Mucosa of stomach (tissue), 1 donor: ENCODE results near the gene HCCS.
"Not testable (repeated sequence)": the region's sequence is repeated elsewhere in the genome, so short reads cannot be mapped to it uniquely, and the experiment has no call there.

Experiments
- H3K27me3 ChIP-seq: one replicate; pipeline ENCODE4 v1.7.0; 2013; ENCODE audit warnings: mild to moderate bottlenecking, low read length; ENCODE audit not compliant: control insufficient read depth, insufficient read depth
- H3K36me3 ChIP-seq: one replicate; pipeline ENCODE4 v1.7.0; 2013; ENCODE audit warnings: low read length; ENCODE audit not compliant: control insufficient read depth, insufficient read depth
- H3K4me1 ChIP-seq: one replicate; pipeline ENCODE4 v1.7.0; 2013; ENCODE audit warnings: mild to moderate bottlenecking, low read length; ENCODE audit not compliant: control insufficient read depth, insufficient read depth
- H3K4me3 ChIP-seq: one replicate; pipeline ENCODE4 v1.7.0; 2013; ENCODE audit warnings: low read length
- H3K9ac ChIP-seq: one replicate; pipeline ENCODE4 v1.7.0; 2013; ENCODE audit warnings: mild to moderate bottlenecking, low read length, moderate library complexity
- H3K9me3 ChIP-seq: one replicate; pipeline ENCODE4 v1.7.0; 2013; ENCODE audit warnings: mild to moderate bottlenecking, low read length, moderate library complexity; ENCODE audit not compliant: control insufficient read depth
- donor health status: Pancreatic carcinoma.

HCCS gene

GRCh38 chrX:11100281-11101035 is 10.7 kb upstream of the HCCS start:
- H3K4me3 ChIP-seq = no peak overlapping the region
- H3K9me3 ChIP-seq = no peaks in the 10 kb centered on the region
- no peak overlapping the region for H3K9ac ChIP-seq
- no peaks in the 10 kb centered on the region for H3K27me3 ChIP-seq
- H3K4me1 ChIP-seq = peaks cover 8% of the 10 kb centered on the region
- H3K36me3 ChIP-seq = no peaks in the 10 kb centered on the region

- Histone ChIP-seq H3K4me3 (no peak overlapping the region), H3K9me3 (no peaks in the 10 kb centered on the region), H3K4me1 (peaks cover 8% of the 10 kb centered on the region), H3K27me3 (no peaks in the 10 kb centered on the region), H3K36me3 (no peaks in the 10 kb centered on the region), H3K9ac (no peak overlapping the region)
Measured at GRCh38 chrX:11103006-11103405, 8.1 kb upstream of the HCCS start.

DNA sequence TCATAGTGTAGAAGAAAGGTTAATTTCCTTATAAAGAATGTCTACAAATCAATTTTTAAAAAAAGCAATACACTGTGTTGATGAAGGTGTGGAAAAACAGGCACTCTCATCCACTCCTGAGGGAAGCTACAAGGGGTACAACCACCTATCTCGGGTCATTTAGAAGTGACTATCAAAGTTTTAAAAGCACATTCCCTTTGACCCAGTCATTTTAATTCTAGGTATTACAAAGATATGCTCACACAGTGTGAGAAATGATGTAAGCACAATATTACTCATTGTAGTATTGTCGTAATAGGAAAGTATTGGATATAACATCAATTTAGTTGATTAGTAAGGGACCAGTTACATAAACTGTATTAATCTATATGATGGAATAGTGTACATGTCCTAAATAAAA is 7.4 kb upstream of the HCCS start:
- H3K4me3 ChIP-seq = no peak overlapping the region
- H3K4me1 ChIP-seq = peaks cover 8% of the 10 kb centered on the region
- H3K27me3 ChIP-seq = no peaks in the 10 kb centered on the region
- H3K9me3 ChIP-seq = no peaks in the 10 kb centered on the region
- no peaks in the 10 kb centered on the region for H3K36me3 ChIP-seq
- no peak overlapping the region for H3K9ac ChIP-seq

- no peaks in the 10 kb centered on the region for H3K9me3 ChIP-seq
- no peaks in the 10 kb centered on the region for H3K36me3 ChIP-seq
- no peak overlapping the region for H3K9ac ChIP-seq
- peaks cover 7% of the 10 kb centered on the region for H3K4me1 ChIP-seq
- H3K4me3 ChIP-seq = no peak overlapping the region
- H3K27me3 ChIP-seq = no peaks in the 10 kb centered on the region
Measured at GRCh38 chrX:11105080-11105479, 6.1 kb upstream of the HCCS start.

DNA sequence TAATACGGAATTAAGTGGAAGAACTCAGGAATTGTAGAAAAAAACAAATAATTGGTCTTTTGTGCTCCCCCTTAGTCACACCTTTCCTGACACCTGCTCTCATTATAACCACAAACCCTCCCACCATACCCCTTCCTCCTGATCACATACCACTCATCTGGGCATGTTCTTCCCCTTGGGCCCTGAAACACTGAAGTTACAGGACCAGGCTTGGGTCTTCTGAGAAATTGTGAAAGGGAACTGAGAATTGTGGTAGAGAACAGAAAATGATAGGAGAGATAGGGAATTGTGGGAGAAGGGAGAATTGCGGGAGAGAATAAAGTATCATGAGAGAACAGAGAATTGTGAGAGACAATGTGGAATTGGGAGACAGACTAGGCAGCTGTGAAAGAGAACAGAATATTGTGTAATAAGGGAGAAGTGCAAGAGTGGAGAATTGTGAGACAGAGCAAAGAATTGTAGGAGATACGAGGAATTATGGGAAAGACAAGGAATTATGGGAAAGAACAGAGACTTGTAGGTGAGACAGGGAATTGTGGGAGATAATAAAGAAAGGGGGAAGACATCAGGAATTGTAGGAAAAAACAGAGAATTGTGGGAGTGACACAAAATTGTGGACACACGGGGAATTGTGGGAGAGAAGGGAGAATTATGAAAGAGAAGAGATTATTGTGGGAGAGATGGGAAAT is 2.7 kb upstream of the HCCS start:
- Histone ChIP-seq H3K4me3 (no peak overlapping the region), H3K27me3 (no peaks in the 10 kb centered on the region), H3K9ac (no peak overlapping the region), H3K4me1 (peaks cover 7% of the 10 kb centered on the region), H3K36me3 (no peaks in the 10 kb centered on the region), H3K9me3 (no peaks in the 10 kb centered on the region)

DNA sequence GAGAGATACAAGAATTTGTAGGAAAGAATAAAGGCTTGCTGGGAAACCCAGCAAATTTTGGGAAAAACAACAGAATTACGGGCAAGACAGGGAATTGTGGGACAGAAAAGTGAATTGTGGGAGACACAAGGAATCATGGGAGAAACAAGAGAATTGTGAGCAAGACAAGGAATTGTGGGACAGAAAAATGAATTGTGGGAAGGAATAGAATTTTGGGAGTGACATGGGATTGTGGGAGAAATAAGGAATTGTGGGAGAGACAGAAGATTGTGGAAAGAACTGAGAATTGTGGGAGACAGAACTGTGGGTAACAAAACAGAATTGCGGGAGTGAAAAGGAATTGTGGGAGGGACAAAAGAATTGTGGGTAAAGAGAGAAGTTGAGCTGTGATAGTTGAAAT is 1.2 kb upstream of the HCCS start:
- H3K4me1 ChIP-seq = peaks cover 11% of the 10 kb centered on the region
- no peaks in the 10 kb centered on the region for H3K36me3 ChIP-seq
- H3K4me3 ChIP-seq = no peak overlapping the region
- H3K9me3 ChIP-seq = no peaks in the 10 kb centered on the region
- H3K9ac ChIP-seq = no peak overlapping the region
- H3K27me3 ChIP-seq = no peaks in the 10 kb centered on the region

- Histone ChIP-seq H3K4me3 (no peak overlapping the region), H3K9ac (peak overlapping the region; percentile 93), H3K9me3 (no peaks in the 10 kb centered on the region), H3K36me3 (no peaks in the 10 kb centered on the region), H3K4me1 (peaks cover 11% of the 10 kb centered on the region), H3K27me3 (no peaks in the 10 kb centered on the region)
Measured at GRCh38 chrX:11111947-11112346, 815 bp downstream of the HCCS start.

GRCh38 chrX:11113731-11114130 is 2.6 kb downstream of the HCCS start:
- H3K27me3 ChIP-seq = no peaks in the 10 kb centered on the region
- H3K4me1 ChIP-seq = peaks cover 11% of the 10 kb centered on the region
- H3K9ac ChIP-seq = no peak overlapping the region
- no peak overlapping the region for H3K4me3 ChIP-seq
- H3K36me3 ChIP-seq = no peaks in the 10 kb centered on the region
- no peaks in the 10 kb centered on the region for H3K9me3 ChIP-seq

DNA sequence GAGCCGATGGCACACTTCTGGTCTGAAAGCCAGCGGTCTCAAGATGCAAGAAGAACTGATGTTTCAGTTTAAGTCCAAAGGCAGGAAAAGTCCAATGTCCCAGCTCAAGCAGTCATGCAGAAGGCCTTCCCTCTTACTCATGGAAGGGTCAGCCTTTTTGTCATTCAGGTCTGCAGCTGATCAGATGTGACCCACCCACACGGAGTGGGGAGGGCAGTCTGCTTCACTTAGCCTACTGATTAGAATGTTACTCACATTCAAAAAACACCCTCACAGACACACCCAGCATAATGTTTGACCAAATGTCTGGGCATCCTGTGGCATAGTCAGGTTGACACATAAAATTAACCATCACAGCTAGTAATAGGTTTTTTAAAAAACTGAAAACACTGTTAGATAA is 6.6 kb downstream of the HCCS start:
- Histone ChIP-seq H3K4me3 (no peak overlapping the region), H3K4me1 (peaks cover 8% of the 10 kb centered on the region), H3K9ac (no peak overlapping the region), H3K27me3 (no peaks in the 10 kb centered on the region), H3K36me3 (no peaks in the 10 kb centered on the region), H3K9me3 (no peaks in the 10 kb centered on the region)

DNA sequence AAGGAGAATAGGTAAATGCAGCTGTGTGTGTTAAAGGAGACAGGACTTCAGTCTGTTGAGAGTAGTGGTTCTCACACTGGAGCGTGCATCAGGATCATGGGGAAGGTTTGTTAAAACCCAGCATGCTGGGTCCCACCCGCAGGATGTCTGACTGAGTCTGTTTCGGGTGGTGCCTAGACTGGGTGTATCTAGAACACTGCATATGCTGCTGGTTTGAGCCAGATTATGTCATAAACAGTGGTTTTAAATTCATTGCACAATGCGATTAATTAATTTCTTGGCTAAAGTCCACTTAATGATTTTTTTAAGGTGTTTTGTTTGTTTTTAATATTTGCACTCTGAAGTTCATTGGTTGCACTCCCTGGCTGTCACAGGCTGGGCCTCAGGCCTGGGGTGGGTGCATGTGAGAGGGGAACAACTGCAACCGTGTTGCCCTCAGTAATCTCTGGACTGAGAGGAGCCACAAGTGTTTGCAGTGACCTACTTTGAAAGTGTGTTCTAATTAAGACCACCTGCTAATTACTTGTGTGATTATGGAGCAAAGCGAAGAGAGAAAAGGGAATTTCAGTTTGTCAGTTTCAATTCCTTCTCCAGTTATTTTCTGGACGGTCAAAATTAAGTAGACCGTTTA is 8.3 kb downstream of the HCCS start:
- Histone ChIP-seq H3K36me3 (no peaks in the 10 kb centered on the region), H3K9me3 (no peaks in the 10 kb centered on the region), H3K4me3 (no peak overlapping the region), H3K4me1 (no peaks in the 10 kb centered on the region), H3K27me3 (no peaks in the 10 kb centered on the region), H3K9ac (no peak overlapping the region)

DNA sequence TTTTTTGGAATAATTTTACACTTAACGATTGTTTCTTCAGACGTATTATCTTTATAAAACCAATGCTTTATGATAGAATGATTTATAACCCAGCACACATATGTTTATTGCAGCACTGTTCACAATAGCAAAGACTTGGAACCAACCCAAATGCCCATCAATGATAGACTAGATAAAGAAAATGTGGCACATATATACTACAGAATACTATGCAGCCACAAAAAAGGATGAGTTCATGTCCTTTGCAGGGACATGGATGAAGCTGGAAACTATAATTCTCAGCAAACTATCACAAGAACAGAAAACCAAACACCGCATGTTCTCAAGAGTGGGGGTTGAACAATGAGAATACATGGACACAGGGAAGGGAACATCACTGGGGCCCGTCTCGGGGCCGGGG is 12.0 kb downstream of the HCCS start:
- H3K4me1 ChIP-seq, H3K9me3 ChIP-seq, H3K4me3 ChIP-seq, H3K36me3 ChIP-seq, H3K9ac ChIP-seq, H3K27me3 ChIP-seq: not testable (repeated sequence)

DNA sequence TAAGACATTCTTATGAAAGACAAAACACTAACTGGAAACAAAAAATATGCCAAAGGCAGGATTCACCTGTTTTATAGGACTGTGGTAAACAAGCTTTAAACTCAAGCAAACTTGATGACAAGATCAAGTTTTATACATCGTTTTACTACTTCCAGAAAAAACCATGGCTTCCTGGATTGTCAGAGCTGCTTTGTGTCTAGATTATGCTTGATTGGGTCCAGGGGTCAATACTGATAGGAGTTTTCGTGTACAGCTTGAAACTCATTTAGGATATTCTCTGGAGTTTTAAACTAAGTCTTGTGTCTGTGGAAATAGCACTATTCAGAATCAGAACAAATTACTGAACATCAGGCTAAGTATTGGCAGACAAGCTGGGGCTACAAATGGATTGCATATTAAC is 13.0 kb downstream of the HCCS start:
- no peaks in the 10 kb centered on the region for H3K9me3 ChIP-seq
- no peak overlapping the region for H3K4me3 ChIP-seq
- no peaks in the 10 kb centered on the region for H3K27me3 ChIP-seq
- no peaks in the 10 kb centered on the region for H3K4me1 ChIP-seq
- no peaks in the 10 kb centered on the region for H3K36me3 ChIP-seq
- H3K9ac ChIP-seq = no peak overlapping the region
